Lower leg skin (tissue), 3 donors: ENCODE data around the gene INTS3.

Experiments used
- POLR2A ChIP-seq, 2 donors: fragments of 450-650 bp; IDR thresholded peaks; one replicate each; pipeline ENCODE4 v1.6.1; 2016 to 2017; ENCODE audit warnings: antibody characterized with exemption in 2 of 2, mild to moderate bottlenecking in 1 of 2, moderate library complexity in 1 of 2
- TF ChIP-seq, protein P1 (sequence below), 3 donors: fragments of 450-650 bp; IDR thresholded peaks; one replicate each; pipeline ENCODE4 v1.5.1; 2016; ENCODE audit warnings: antibody characterized with exemption in 3 of 3, mild to moderate bottlenecking in 3 of 3, moderate library complexity in 2 of 3

DNA sequence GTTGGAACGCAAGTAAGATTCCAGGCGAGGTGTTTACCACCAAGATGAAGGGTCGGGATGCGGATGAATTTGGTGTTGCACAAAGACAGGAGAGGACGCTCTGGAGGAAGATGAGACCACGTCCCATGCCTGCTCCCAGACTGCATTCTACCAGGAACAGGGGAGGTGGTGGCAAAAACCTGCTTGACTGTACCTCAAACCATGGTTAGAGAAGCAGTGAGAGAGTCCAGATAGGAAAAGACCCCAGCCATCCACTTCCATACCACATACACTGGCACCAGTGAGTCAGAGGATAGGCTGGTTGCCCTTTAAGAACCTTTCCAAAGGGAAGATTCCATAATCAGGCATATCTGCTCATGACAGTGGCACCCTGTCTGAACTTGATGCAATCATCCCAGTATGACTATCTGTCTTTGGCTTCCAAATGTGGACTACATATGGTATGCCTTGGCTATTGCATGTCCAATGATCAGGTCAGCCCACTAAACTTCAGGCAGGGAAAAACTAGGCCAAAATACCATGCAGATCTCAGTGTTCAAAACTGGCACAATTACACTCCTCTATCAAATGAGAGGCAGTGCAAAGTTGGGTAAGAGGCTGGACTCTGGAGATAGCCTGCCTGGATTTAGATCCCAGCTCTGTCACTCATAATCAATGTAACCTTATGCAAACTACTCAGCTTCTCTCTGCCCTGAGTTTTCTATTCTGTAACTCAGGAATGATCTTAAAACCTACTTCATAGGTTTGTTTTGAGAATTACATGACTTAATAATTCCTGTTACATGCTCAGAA, 28.7 kb upstream of the INTS3 start:
- TF ChIP-seq POLR2A (IDR thresholded peaks at IDR 0.05): no peak
- TF ChIP-seq, protein P1, sequence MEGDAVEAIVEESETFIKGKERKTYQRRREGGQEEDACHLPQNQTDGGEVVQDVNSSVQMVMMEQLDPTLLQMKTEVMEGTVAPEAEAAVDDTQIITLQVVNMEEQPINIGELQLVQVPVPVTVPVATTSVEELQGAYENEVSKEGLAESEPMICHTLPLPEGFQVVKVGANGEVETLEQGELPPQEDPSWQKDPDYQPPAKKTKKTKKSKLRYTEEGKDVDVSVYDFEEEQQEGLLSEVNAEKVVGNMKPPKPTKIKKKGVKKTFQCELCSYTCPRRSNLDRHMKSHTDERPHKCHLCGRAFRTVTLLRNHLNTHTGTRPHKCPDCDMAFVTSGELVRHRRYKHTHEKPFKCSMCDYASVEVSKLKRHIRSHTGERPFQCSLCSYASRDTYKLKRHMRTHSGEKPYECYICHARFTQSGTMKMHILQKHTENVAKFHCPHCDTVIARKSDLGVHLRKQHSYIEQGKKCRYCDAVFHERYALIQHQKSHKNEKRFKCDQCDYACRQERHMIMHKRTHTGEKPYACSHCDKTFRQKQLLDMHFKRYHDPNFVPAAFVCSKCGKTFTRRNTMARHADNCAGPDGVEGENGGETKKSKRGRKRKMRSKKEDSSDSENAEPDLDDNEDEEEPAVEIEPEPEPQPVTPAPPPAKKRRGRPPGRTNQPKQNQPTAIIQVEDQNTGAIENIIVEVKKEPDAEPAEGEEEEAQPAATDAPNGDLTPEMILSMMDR (IDR thresholded peaks at IDR 0.05): no peak
